CD14-positive monocyte (primary cell): ENCODE results near the gene ZRANB1. TPM values are rescaled to one million over a fixed set of nuclear protein-coding genes. Genes with fewer than 3 reads are reported as not detected.

Experiments used
- DNase-seq, 3 donors: peaks; one replicate each; pipeline ENCODE4 v3.0.0-alpha.2; 2011 to 2022
- H2AFZ ChIP-seq: 2 replicates; pipeline ENCODE4 v1.6.0; 2012; ENCODE audit warnings: mild to moderate bottlenecking, low read depth, low read length, inconsistent platforms; ENCODE audit not compliant: insufficient read depth, poor library complexity, severe bottlenecking
- H3K27ac ChIP-seq, 2 donors: 1 replicate in 1 of 2; 2 replicates in 1 of 2; pipeline ENCODE4 v1.5.1; 2012 to 2013; ENCODE audit warnings: low read length in 2 of 2, control low read depth in 1 of 2, inconsistent platforms in 1 of 2, low read depth in 1 of 2, mild to moderate bottlenecking in 1 of 2
- H3K27me3 ChIP-seq, 2 donors: one replicate each; pipeline versions ENCODE4 v1.6.0 to v1.6.1; 2011 to 2013; ENCODE audit warnings: low read length in 2 of 2; ENCODE audit not compliant: control insufficient read depth in 2 of 2, insufficient read depth in 2 of 2
- H3K36me3 ChIP-seq, 2 donors: replicated peaks in 1 of 2; 1 replicate in 1 of 2; 2 replicates in 1 of 2; pipeline versions ENCODE4 v1.5.1 to v1.6.1; 2012 to 2013; ENCODE audit warnings: low read length in 2 of 2, control low read depth in 1 of 2, inconsistent platforms in 1 of 2, mild to moderate bottlenecking in 1 of 2; ENCODE audit not compliant: insufficient read depth in 2 of 2, control insufficient read depth in 1 of 2
- H3K4me1 ChIP-seq, 2 donors: 1 replicate in 1 of 2; 2 replicates in 1 of 2; pipeline versions ENCODE4 v1.5.1 to v1.6.1; 2012 to 2013; ENCODE audit warnings: low read length in 2 of 2, control low read depth in 1 of 2, inconsistent platforms in 1 of 2, mild to moderate bottlenecking in 1 of 2, moderate library complexity in 1 of 2; ENCODE audit not compliant: insufficient read depth in 2 of 2, control insufficient read depth in 1 of 2
- H3K4me2 ChIP-seq: replicated peaks from 2 replicates; pipeline ENCODE3; 2012; ENCODE audit warnings: low read length, moderate library complexity, mild to moderate bottlenecking; ENCODE audit not compliant: poor library complexity, severe bottlenecking; ENCODE audit errors: extremely low read depth
- H3K4me3 ChIP-seq, 3 experiments: fragments of 200-600 bp in 1 of 3; sonication (generic) in 1 of 3; replicated peaks in 1 of 3; 1 replicate in 2 of 3; 2 replicates in 1 of 3; pipeline ENCODE4 v1.5.1; 2011 to 2013; ENCODE audit warnings: low read length in 3 of 3, mild to moderate bottlenecking in 3 of 3, control low read depth in 2 of 3, low read depth in 2 of 3, inconsistent platforms in 1 of 3, moderate library complexity in 1 of 3
- H3K79me2 ChIP-seq: 2 replicates; pipeline ENCODE4 v1.6.0; 2012; ENCODE audit warnings: mild to moderate bottlenecking, control low read depth, inconsistent platforms, low read length, moderate library complexity; ENCODE audit not compliant: insufficient read depth
- H3K9ac ChIP-seq: 2 replicates; pipeline ENCODE4 v1.6.0; 2017; ENCODE audit warnings: low read length, mild to moderate bottlenecking; ENCODE audit not compliant: insufficient read depth, poor library complexity, severe bottlenecking
- H3K9me3 ChIP-seq, 2 donors: replicated peaks in 1 of 2; 1 replicate in 1 of 2; 2 replicates in 1 of 2; pipeline versions ENCODE4 v1.5.1 to v1.6.1; 2012 to 2013; ENCODE audit warnings: low read length in 2 of 2, control low read depth in 1 of 2; ENCODE audit not compliant: control insufficient read depth in 1 of 2, insufficient read depth in 1 of 2
- H4K20me1 ChIP-seq: 2 replicates; pipeline ENCODE4 v1.6.0; 2012; ENCODE audit warnings: mild to moderate bottlenecking, low read length, control low read depth, moderate library complexity; ENCODE audit not compliant: insufficient read depth
- H3K27ac Mint-ChIP-seq, 7 donors: one replicate each; pipeline ENCODE4 v1.8.0; 2020; ENCODE audit warnings: mild to moderate bottlenecking in 7 of 7, mixed read lengths in 7 of 7, moderate library complexity in 6 of 7, inconsistent platforms in 2 of 7
- H3K27me3 Mint-ChIP-seq, 3 donors: one replicate each; pipeline ENCODE4 v1.8.0; 2021 to 2022; ENCODE audit warnings: low read depth in 3 of 3, mild to moderate bottlenecking in 3 of 3, mixed read lengths in 3 of 3, moderate library complexity in 3 of 3, inconsistent platforms in 1 of 3
- H3K36me3 Mint-ChIP-seq, 2 donors: one replicate each; pipeline ENCODE4 v1.8.0; 2020; ENCODE audit warnings: mixed read lengths in 2 of 2, inconsistent platforms in 1 of 2, mild to moderate bottlenecking in 1 of 2
- H3K4me1 Mint-ChIP-seq: one replicate; pipeline ENCODE4 v1.8.0; 2020; ENCODE audit warnings: mild to moderate bottlenecking, mixed read lengths
- H3K4me3 Mint-ChIP-seq, 2 donors: one replicate each; pipeline ENCODE4 v1.8.0; 2020; ENCODE audit warnings: mild to moderate bottlenecking in 2 of 2, mixed read lengths in 2 of 2, moderate library complexity in 1 of 2
- H3K9me3 Mint-ChIP-seq, 7 donors: one replicate each; pipeline ENCODE4 v1.8.0; 2020 to 2022; ENCODE audit warnings: mixed read lengths in 7 of 7, mild to moderate bottlenecking in 6 of 7, moderate library complexity in 6 of 7, inconsistent platforms in 2 of 7
- WGBS: methylation state at CpG from one replicate; pipeline ENCODE4 v1.1.5; 2013; ENCODE audit warnings: missing lambda C conversion rate; ENCODE audit not compliant: insufficient coverage; 5-methylcytosine and 5-hydroxymethylcytosine counted together
- intact Hi-C, 2 donors: fragments of 100-400 bp; cut with micrococcal nuclease; formaldehyde crosslinking; loops; one replicate each; pipeline versions ENCODE4 v1.15.0 to v1.15.1; 2023
- polyA plus RNA-seq, 3 donors: library from polyadenylated mRNA; depleted of rRNA in 1 of 3; unstranded in 2 of 3; stranded (reverse) in 1 of 3; fragments of 300-500 nt in 2 of 3; fragments of >200 nt in 1 of 3; fragmentation: Illumina TruSeq in 2 of 3; gene quantifications; 1 replicate in 2 of 3; 2 replicates in 1 of 3; pipeline ENCODE4 v1.2.3, GENCODE V29; 2012 to 2021
- TF ChIP-seq, protein P1 (sequence below): fragments of 200-600 bp; IDR thresholded peaks from one replicate; pipeline ENCODE4 v1.8.0; 2022; ENCODE audit warnings: antibody characterized with exemption, mild to moderate bottlenecking

Gene ZRANB1
- polyA plus RNA-seq, 3 donors: 2.7 to 5.6 (median 3.1) TPM

DNA sequence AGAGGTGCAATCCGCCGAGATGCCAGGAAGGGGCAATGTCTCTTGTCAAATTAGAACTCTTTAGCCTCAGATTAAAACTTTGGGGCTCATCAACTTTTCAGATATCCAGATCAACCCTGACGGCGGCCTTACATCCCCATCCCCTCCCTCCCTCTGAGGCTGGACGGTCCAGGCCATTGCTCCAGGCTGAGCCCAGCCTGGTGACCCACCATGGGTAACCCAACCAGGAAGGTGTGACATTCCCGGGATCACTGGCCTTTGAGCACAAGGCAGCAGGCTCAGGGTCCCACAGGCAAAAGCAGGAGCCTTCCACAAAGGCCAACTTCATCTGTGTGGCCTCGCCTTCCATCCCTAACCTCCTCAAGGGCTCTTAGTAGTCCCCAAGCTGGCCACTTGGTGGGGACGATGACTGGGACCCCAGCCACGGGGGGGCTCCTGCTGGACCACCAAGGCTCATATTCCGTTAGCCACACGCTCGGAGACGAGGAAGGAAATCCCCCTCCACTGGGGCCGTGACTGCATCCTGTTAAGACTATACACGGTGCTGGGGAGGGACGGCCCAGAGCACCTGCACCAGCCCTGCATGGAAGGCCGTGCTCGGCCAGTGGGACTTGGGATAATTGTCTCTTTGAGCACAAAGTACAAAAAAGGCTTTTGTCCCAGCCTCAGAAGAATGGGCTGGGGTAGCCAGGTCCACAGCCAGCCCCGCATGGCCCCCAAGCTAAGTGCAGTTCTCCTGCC lies 62.8 kb downstream of the ZRANB1 start:
- WGBS: 76% methylated on average over 14 of the region's 19 CpGs
- peaks cover 57% of the 10 kb centered on the region for H3K79me2 ChIP-seq
- H3K27ac Mint-ChIP-seq: peak overlapping the region in 2 of 7 donors; percentile 54 to 55

DNA sequence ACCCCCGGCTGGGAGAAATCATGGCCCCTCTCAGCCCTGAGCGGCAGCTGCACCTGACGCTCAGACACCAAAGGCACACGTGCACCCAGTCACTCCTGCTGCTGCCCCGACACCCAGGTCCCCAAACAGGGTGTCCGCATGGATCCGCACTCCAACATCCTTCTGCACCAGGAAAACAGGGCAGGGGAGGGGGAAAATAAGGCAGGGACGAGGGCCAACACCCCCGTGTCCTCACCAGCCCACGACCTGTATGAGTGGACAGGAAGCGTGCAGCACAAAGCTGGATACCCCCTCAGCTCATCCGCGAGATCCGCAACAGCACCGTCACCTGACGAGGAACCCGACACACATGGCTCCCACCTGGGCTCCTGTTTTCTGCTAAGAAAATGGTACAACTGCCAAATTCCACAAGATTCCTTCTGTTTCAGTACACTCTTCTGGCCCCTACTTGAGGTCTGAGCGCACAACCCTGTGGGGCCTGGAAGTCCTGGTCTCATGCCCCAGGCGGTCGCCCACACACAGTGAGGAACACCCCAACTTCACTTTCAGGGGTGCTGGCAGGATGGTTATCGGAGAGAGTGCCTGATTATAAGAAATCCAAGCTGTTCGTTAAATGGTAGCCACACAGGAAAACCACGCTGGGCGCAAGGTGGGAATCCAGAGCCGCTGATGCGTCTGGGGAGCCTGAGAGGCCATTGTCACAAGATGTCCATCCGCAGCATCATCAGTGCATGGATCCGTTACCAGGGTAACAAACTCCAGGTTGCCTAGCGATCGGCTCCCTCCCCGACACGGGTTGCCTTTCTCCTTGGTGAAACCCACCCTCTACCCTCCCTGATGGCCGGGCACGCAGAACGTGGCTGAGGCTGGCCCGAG lies 63.6 kb downstream of the ZRANB1 start:
- H3K9me3 ChIP-seq: no peaks in the 10 kb centered on the region
- H3K4me1 ChIP-seq: no peaks in the 10 kb centered on the region
- H3K36me3 ChIP-seq: peaks cover 61 to 84% of the 10 kb centered on the region in 2 donors
- peaks cover 100% of the 10 kb centered on the region for H4K20me1 ChIP-seq
- no peak overlapping the region for H3K27ac ChIP-seq
- no peak overlapping the region for H3K4me3 ChIP-seq
- Mint-ChIP-seq H3K27ac (peak overlapping the region in 3 of 7 donors; percentile 48 to 71 (median 57)), H3K4me3 (no peak overlapping the region), H3K27me3 (peaks cover 0 to 2% (median 0%) of the 10 kb centered on the region in 3 donors), H3K4me1 (no peaks in the 10 kb centered on the region), H3K9me3 (peaks cover 0 to 2% (median 0%) of the 10 kb centered on the region in 7 donors), H3K36me3 (peaks cover 39 to 76% of the 10 kb centered on the region in 2 donors)
- TF ChIP-seq, protein P1, sequence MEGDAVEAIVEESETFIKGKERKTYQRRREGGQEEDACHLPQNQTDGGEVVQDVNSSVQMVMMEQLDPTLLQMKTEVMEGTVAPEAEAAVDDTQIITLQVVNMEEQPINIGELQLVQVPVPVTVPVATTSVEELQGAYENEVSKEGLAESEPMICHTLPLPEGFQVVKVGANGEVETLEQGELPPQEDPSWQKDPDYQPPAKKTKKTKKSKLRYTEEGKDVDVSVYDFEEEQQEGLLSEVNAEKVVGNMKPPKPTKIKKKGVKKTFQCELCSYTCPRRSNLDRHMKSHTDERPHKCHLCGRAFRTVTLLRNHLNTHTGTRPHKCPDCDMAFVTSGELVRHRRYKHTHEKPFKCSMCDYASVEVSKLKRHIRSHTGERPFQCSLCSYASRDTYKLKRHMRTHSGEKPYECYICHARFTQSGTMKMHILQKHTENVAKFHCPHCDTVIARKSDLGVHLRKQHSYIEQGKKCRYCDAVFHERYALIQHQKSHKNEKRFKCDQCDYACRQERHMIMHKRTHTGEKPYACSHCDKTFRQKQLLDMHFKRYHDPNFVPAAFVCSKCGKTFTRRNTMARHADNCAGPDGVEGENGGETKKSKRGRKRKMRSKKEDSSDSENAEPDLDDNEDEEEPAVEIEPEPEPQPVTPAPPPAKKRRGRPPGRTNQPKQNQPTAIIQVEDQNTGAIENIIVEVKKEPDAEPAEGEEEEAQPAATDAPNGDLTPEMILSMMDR: no peak
- H3K79me2 ChIP-seq: peaks cover 62% of the 10 kb centered on the region
- WGBS: 90% methylated on average over 30 of the region's 36 CpGs
- H2AFZ ChIP-seq: no peak overlapping the region
- no peaks in the 10 kb centered on the region for H3K27me3 ChIP-seq
- intact Hi-C loops: no loop called here
- no peak overlapping the region for H3K9ac ChIP-seq
- no peak overlapping the region for H3K4me2 ChIP-seq
- no peak for DNase-seq

More for the DNA sequence above, 62.8 kb downstream of the ZRANB1 start:
- Mint-ChIP-seq H3K36me3 (peaks cover 45 to 77% of the 10 kb centered on the region in 2 donors), H3K27me3 (peaks cover 0 to 2% (median 0%) of the 10 kb centered on the region in 3 donors), H3K9me3 (peaks cover 0 to 2% (median 0%) of the 10 kb centered on the region in 7 donors), H3K4me3 (no peak overlapping the region), H3K4me1 (no peaks in the 10 kb centered on the region)
- Histone ChIP-seq H3K27me3 (no peaks in the 10 kb centered on the region), H4K20me1 (peaks cover 100% of the 10 kb centered on the region), H3K36me3 (peaks cover 69 to 88% of the 10 kb centered on the region in 2 donors), H3K4me1 (no peaks in the 10 kb centered on the region), H3K27ac (peak overlapping the region in 1 of 2 donors; percentile 26), H3K4me3 (no peak overlapping the region), H2AFZ (no peak overlapping the region), H3K9ac (no peak overlapping the region), H3K9me3 (no peaks in the 10 kb centered on the region), H3K4me2 (no peak overlapping the region)
- TF ChIP-seq, protein P1: no peak
- DNase-seq: no peak
- intact Hi-C loops: no loop called here
